ENCODE measurements around the gene PHKB.

PHKB gene

DNA sequence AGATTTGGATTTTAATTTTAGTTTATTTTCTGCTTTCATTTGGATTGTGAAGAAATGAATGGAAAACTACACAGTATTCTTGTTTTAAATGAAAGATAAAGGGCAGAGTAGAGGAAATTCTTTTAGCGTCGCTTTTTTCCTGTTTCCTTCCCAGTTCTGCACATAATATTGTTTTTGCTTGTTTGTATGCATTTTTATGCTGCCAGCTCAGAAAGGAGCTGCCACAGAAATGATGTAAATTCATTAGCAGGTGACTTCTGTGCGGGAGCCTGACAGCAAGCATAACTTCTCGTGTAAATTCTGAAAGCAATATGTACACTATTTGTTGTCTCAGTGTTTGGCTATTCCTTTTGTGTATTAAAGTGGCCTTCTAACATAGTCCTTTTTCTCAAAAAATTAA, 234.6 kb downstream of the PHKB start:
- no peak for DNase-seq

DNA sequence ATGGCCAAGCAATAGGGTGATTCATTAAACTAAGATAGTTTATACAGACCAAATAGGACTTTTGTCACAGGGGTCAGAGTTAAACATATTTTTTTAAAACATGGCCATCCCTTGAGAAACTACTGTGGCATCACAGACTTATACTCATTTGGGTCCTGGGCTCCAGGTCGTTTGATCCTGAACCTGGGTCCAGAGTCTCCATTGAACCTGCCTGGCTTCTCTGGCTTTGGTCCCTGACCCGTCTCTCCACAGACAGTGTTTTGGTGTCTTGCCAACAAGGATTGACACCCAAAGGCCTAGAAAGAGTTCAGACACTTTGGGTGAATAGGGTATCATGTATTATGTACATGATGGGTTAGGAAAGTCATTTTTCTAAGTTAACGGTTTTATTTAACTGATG, 236.7 kb downstream of the PHKB start:
- DNase-seq, result no peak

DNA sequence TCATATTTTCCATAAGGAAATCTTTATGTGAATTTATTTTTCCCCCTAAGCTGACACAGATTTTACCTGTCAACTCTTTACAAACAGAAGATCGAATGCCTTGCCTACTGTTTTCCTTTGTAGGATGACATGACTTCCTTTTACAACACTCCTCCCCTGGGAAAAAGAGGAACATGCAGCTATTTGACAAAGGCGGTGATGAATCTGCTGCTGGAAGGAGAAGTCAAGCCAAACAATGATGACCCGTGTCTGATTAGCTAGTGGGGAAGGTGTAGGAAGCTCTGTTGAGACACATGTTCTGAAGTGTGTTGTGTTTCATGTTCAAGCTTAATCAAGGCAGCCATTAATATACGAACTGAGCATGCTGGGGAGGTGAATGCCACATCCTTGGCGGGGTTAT, 238.0 kb downstream of the PHKB start:
- DNase-seq, result no peak

DNA sequence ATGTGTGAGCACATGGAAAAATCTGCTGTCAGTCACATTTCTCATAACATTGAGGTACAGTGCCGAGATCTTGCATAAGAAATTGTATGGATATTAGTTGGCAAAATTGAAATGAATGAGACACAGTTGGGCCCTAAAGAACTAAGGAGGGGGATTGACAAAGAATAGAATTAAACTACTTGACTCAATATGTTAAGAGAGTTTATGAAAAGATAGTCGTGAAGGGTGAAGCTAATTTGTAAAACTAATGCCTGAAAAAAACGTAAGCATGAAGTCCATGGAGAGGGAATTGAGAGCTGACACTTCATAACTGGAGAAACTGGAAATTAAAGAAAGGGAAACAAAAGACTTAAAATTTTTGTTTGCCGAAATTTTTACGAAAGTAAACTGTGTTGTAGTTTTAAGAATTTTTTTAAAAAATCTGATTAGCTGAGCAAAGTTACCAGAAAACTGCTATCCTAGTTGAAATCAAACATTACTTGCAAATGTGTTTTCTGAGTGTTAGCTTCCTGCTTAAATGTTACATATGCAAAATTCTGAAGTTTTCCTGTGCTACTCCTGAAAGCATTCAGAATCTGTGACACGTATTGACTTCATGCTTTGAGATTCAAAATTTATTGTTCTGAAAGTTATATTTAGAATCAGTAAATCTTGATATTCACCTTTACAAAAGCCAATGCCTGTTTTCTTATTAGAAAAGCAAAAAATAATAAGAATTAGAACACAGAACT, 239.9 kb downstream of the PHKB start:
- no peak for DNase-seq

DNA sequence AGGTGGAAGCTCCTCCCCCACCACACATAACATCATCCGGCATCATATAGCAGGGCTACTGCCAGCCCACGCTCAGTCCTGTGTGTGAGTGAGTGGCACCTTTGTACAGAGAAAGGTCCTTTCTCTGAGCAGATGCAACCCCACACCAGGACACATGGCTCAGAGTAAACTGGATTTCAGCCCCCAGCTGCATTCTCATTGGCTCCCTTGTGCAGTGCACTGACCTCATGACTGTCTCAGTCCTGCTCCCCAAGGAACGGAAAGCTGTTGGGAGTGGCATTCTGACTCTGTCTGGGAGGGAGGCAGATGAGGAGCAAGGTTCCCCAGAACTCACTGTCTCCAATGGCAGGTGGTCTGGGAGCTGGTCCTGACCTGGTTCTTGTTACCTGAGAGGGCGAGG, 244.1 kb downstream of the PHKB start:
- no peak for DNase-seq

DNA sequence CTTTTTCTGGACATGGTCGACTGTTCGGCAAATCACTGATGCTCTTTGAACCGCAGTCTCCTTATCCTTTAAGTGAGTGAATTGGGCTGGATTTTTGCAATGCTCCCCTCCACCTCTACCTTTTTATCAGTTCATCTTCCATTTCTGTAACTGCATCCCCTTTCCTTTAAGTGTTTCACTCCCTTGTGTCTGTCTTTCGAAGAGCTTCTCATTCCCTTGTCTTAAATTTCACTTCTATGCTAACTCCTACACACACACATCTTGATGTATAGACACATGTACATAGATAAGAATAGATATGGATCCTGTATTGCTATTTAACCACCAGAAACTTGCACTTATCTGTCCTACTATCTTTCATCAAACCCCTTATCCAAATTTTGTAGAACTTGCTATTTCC, 250.7 kb downstream of the PHKB start:
- no peak for DNase-seq

DNA sequence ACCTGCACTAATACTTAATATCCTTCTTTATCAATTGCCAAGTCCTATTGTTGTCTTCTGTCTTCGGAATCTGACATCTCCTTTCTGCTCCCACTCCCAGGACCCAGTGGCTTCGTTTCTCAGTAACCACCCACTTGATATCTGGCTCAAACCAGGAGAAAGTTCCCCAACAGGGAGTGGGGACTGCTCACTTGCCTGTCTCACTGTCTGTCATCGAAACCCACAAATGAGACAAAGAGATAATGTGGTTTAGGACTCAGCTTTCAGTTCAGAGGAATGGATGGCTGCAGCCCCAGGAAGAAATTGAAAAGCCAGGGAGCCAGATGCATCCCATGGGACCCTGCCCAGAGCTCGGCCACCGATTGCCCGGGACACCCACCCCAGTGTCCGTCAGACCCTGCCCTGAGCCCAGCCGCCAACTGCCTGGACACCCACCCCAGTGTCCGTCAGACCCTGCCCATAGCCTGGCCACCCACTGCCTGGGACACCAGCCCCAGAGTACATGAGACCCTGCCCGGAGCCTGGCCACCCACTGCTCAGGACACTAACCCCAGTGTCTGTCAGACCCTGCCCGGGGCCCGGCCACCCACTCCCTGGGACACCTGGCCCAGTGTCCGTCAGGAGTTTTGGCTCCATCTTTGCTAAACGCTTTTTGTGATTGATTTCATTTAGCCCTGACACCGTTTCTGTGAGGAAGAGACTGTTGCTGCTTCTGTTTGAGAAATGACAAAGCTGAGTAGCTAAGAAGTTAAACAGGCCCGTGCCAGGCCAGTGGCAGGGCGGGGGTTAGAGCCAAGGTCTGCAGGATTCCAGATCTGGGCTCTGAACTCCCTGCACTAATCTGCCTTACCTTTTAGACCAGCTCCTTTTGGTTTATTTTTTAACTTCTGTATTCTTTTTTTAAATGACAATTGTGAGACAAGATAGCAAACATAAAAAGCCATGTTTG, 251.4 kb downstream of the PHKB start:
- DNase-seq, result no peak

DNA sequence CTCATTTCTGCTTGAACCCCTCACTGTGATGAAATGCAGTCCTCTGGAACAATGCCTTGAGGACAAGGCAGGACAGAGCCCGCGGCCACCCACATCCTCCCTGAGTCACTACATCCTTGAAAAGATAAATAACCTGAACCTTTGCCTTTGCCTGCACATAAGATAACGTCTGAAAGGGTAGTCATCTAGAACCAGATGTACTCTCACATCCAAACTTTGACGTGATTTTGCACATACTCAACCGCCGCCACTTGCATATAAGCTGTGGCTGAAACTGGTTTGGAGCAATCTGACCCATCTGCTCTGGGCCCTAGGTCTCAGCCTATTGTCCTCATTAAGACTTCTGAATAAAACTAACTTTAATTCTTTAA, 252.1 kb downstream of the PHKB start:
- DNase-seq, result peak; percentile 23 to 36

DNA sequence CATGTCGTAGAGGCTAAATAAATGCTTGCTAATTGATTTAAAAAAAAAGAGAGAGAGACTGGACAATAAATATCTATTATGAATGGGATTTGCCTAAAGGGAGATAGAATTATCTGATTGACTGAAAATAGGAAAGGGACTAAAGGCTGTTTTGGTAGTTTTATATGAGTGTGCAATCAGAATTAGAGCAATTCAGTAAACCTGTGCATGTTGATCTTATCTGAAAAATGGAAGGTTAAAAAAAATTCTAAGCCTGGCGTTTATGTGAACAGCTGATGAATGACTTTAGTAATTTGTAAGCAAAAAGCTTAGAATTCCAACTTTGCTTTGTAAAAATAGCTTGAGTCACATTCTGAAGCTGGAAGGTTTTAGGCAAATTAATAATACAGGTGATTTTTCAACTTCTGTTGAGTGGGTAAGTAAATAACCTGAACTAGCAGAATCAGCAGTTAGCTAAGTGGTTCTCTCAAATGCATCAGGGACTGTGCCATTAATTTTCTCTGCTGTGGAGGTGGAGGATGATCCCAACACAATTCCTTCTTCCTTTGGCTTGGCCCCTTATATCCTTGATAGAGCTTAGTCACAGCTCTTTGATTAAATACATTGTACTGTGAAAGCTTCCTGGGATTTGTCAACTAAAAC, 254.4 kb downstream of the PHKB start:
- no peak for DNase-seq

DNA sequence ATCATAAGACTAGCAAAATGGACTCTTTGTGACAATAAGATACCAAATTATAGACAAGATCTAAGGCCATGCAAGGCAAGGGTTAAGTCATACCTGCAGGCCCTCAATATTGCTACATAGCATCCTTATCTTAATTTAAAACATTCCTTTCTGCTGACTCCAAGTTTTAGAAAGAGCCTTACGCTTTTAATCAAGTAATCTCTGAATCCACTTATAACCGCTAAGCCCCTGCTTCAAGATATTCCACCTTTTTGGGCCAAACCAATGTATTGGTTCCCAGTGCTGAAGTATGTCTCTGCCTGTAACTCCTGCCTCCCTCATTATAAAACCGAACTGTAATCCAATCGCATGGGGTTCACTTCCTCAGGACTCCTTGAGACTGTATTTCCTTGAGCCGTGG, 255.4 kb downstream of the PHKB start:
- DNase-seq, result no peak

DNA sequence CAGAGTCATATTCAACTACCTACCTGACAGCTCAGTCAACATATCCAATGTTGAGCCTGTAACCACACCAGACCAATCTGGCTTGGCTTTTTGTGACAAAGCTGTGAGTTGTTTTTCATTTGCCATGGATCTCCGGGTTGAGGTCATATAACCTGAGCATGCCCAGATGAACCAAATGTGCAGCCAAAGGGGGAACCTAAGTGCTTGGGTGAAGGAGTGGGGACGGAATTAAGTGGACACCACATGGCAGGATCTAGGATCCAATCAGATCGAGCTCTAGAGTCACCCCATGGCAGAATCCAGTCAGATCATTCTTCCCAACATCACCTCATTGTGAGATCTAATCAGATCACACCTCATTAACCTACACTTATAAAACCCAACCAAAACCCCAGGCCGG, 258.6 kb downstream of the PHKB start:
- DNase-seq, result no peak

DNA sequence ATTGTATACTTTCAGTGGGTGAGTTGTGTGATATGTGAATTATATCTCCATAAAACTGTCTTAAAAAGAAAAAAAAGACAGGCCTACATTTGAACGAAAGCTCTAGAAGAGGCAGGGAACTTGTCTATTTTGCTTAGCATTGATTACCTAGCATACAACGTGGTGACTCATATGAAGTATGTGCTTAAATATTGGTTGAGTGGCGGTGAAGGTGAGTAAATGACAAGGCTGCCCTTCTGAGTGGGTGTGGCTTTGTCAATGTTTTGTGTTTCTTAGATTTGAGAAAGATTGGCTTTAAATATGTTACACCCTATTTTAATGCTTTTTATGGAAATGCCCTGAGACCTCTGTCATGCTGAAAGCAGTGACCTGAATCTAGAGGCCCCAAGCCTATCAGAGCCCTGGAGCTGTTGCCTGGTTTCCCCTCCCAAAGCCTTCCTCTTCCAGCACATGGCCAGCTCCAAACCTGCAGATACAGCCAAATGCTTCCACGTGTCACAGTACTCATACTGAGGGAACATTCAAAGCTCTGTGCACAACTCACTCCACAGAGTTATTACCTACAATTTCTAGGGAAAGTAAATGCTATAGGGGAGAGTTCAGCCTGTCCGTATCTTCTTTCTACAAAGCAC, 260.0 kb downstream of the PHKB start:
- no peak for DNase-seq

DNA sequence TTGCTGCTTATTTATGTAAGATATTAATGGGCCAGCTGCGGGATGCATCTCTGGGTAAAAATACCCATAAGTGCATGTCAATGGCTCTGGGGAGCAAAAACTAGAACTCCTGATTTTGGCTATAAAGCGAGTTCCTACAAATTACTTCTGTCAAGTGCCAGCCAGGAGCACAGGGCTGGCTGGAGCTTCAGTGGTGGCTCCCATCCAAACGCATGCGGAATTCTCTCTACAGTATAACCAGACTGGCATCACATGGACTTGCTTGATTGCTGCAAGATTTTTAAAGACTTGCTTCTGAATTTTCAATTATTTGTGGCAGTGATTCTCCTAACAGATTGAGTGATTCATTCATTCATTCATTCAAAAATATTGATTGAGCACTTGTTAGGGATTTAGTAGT, 260.9 kb downstream of the PHKB start:
- no peak for DNase-seq

DNA sequence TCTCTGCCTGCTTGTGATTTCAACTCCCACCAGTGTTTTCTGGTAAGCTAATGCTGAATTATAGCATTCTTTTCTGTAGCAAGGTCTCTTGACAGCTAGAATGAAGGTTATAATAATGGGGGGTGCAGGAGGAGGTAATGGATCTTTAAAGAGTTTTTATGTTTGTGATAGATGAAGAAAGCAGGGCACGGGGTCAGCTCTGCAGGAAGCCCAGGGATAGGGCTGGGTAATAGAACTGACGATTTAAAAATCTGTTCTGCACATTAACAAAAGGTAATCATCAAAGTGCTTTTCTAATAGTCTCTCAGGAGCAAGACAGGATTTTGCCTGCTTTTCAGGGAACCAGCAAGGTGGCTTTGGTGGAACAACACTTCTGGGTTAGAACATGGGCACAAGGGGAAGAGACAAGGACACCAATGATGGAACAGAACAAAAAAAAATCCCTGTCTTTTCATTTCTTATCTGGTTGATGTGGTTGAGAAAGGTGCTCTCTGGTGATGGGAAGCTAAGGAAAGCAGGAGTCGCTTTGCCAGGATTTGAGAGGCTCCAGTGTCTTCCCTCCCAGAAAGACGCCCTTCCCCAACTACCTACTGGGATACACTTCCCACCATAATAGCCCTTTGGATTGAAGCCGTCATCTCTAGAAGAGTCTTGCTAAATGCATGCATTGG, 263.1 kb downstream of the PHKB start:
- DNase-seq, result no peak

DNA sequence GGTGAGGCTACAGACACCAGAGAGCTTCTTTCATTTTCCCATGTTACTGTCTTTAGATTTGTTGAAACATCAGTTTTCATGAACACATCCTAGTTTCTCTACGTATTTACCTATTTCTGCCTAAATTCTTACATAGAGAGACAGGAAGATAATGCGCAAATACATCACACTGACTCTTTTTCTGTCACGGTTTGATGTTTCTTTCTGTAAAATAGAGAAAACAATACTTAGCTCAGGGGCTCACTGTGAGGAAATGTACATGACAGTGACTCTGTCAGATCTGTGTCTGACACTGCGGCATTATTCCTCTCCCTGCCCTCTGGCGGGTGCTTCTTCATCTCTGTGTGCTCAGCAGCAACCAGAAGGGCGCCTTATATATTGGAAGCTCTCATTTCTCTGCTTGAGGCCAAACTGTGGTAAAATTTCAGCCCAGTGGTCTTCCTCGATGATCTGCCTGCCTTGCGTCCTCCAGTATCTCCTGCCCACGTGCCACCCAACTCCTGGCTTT, 264.1 kb downstream of the PHKB start:
- no peak for DNase-seq

DNA sequence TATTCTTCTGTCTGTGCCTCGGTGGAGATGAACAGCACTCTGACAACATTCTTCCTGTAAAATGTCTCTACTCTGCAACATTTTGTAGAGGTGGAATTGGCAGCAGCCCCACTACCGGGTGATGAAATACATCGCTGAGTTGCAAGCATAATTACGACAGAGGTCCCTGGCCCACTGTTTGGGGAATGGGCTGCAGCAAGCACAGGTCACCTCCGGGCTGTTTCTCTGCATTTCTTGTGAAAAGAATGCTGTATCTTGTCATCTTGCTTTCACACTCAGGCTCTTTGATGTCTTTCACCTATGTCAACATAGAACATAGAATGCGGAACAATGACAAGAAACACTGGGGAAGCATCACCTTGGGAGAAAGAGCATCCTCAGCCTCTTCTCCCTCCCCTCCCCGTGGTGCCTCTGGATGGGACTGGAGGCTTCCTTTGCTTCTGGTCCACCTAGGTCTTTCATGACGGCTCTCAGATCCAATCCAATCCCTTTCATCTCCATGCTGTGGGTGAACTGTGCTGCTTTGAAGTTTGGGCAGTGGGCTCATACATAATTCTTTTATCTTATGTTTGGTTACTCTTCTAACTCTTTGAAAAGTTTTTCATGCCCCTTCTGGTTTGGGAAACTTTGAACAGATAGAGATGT, 265.0 kb downstream of the PHKB start:
- no peak for DNase-seq

DNA sequence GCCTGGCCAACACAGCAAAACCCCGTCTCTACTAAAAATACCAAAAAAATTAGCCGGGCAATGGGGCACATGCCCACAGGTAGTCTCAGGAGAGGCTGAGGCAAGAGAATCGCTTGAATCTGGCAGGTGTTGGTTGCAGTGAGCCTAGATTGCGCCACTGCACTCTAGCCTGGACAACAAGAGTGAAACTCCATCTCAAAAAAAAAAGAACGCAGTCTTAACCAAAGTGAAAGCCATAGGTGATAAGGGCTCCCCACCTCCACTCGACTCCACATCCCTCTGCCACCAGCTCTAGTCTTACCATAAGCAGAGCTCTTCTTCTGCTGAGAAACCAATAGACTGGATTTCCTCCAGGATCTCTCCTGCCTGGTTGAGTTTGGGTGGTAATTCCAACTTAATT, 266.0 kb downstream of the PHKB start:
- DNase-seq, result no peak

DNA sequence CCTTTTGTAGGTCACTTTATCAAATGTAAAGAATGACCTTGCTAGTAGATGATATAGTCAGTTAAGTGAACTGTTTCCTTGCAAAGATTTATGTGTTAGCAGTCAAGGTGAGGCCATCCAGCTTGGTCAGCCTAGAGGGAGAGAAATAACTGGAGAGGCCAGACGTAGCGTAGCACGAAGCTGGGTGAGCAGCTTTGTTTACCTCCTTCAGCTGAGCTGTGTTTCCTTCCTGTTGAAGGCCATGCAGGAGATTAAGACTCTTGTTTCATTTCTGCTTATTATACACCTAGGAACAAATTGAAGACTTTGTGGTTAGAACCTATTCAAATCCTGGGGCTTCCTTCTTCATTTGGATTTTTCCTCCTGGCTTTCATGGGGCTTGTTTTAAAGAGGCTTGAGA, 267.1 kb downstream of the PHKB start:
- no peak for DNase-seq

DNA sequence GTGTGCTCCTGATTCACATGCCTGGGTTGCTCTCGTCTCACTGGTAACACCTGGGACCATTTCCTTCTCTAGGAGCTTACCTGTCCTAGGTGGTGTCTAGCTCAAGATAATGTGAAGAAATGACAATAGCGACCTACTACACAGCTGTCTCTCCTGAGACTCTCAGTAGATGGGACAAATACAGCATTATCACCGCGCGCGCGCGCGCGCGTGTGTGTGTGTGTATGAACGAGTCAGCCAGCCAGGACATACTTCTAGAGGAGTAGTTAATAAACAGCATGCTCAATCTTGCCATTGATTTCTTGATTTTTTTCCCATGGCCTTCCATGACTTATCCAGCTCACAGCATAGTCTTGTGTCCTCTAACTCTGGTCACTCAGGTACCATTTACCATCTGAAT, 268.6 kb downstream of the PHKB start:
- no peak for DNase-seq

DNA sequence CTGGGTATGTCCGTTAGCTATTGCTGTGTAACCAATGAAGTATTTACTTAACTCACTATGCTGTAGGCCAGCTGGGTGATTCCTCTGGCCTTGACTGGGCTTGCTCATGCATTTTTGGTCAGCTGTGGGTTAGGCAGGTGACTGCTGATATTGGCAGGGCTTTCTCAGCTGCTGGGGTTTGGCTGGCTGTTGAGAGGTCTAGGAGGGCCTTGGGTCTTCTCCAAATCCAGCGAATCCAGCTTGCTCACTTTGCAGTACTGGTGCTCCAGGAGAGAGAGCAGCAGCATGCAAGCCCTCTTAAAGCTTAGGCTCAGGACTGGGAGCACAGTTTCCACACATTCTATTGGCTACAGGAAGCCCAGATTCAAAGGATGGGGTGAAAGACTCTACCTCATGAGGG, 270.1 kb downstream of the PHKB start:
- DNase-seq, result no peak

DNA sequence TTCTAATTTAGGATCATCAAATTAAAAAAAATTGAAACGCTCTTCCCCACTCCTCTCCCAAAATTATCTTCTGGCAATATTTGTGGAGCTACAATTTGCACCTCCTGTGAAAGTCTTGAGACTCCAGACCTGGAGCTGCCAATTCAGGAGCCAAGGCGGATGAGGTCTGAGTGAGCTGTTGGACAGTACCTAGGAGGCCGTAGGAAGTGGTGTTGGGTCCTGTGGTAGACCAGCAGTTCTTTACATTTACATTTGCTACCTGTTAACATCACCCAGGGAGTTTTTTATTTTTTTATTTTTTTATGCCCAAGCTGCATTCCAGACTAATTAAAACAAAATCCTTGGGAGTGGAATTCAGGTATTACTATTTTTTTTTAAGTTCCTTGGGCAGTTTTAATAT, 271.0 kb downstream of the PHKB start:
- no peak for DNase-seq

DNA sequence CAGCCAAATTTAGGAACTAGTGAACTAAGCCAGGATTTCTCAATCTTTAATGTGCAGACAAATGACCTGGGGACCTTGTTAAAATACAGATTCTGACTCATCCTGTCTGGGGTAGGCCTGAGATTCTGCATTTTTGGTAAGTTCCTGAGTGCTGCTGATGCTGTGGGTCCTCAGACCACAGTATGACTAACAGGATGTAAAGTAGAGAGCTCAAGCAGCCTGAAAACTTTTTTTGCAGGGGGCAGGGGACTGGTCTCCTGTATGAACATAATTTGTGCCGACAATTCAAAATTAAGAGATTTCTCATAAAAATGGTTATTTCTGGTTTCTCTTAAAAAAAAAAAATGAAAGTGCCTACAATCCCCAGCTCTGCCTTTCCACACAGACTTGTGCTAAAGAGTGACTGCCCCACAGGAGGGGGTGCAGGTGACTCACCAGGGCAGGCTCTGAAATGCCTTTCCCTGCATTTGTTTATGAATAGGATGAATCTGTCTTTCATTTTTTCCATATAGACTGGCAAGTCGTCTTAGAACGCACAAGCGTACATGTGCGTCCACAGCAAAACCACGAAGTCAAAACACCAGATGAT, 271.5 kb downstream of the PHKB start:
- DNase-seq, result peak; percentile 18 to 35

Measured in activated CD4-positive, alpha-beta T cell treated with anti-CD3 and anti-CD28 coated beads, Interleukin-2, amount 50 U/mL, for 48 hours (primary cell).